ENCODE measurements around the gene SLC25A19.
A peak's percentile ranks its signal among the peaks of the same experiment; 100 is the strongest.

SLC25A19 gene

DNA sequence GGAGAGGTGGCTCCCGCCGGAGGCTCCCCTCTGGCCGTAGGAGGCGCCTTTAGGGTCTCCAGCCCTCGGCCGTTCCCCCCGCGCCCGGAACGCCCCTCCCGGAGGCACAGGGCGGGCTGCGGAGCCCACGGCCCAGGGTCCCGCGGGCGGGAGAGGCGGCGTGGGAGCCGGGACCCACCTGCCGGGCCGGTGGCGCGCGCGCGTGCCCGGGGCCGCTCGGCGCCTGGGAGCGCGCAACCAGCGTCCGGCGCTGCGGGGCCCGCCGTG lies 18.3 kb downstream of the SLC25A19 start, which contains the start of gene MIF4GD:
Gene MIF4GD (minus strand): TSS at position 266 of the 267 bp plus-strand sequence. CDS start 1,036 bp downstream, outside the sequence.
- peak within 1 kb of the TSS; percentile 96 for H3K4me3 ChIP-seq (ENCODE audit: low read length)
- peaks cover 59% of the 10 kb centered on the region for H3K36me3 ChIP-seq (ENCODE audit: control insufficient read depth, low read length)
- H4K20me1 ChIP-seq (ENCODE audit: control insufficient read depth, insufficient read depth, low read depth, low read length): no peaks in the 10 kb centered on the region
- no peak for TF ChIP-seq EZH2phosphoT487 (IDR thresholded peaks at IDR 0.05; ENCODE audit: borderline replicate concordance, low read length)
- no peaks in the 10 kb centered on the region for H3K27me3 ChIP-seq (ENCODE audit: control insufficient read depth, low read length)
- H3K9me2 ChIP-seq (replicated peaks; ENCODE audit: control insufficient read depth, low read length): no peaks in the 10 kb centered on the region
- H3K79me2 ChIP-seq (ENCODE audit: control insufficient read depth, low read length): peaks cover 40% of the 10 kb centered on the region
- H3K27ac ChIP-seq (ENCODE audit: low read depth, low read length): peak within 1 kb of the TSS; percentile 71
- H3F3A ChIP-seq (ENCODE audit: control insufficient read depth, insufficient read depth): peaks cover 23% of the 10 kb centered on the region
- no peaks in the 10 kb centered on the region for H3K9me3 ChIP-seq (ENCODE audit: control insufficient read depth, insufficient read depth, low read length)
- H3K4me1 ChIP-seq (ENCODE audit: control insufficient read depth, low read length): peaks cover 32% of the 10 kb centered on the region
- peak within 1 kb of the TSS; percentile 98 for H3K4me2 ChIP-seq (ENCODE audit: low read length)

DNA sequence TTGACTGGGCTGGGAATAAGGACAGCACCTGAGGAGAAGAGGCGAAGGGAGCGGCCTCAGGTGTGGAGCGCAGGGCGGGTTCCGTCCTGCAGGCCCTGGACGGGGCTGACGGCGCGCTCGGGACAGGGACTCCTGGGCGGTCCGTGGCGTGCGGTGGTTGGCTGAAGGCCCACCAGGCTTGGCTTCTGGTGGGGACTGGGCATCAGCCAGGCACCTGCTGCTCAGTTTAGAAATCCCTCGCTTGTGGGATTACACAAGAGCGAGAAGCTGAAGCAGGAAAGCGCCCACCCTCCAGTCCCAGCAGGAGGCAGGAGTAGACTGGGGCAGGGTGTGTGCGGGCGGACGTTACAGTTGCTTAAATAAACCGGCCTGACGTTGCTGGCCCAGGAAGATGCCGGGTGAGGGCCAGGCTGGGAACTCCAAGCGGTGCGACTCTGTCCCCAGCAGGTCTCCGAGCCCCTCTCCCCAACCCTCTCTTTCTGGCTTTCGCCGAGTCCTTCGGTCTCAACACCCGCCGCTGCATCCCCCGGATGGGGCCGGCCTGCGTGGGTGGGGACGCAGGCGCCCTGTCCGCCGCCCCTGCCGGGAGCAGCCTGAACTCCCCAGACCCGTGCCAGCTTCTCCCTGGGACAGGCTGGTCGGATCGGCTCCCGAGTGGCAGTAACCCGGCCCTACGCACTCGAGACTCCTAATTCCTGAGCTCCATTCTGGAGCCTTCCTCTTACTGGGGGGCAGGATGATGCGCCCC lies 18.8 kb downstream of the SLC25A19 start:
- Histone ChIP-seq H3K79me2 (ENCODE audit: control insufficient read depth, low read length) (peaks cover 40% of the 10 kb centered on the region), H4K20me1 (ENCODE audit: control insufficient read depth, insufficient read depth, low read depth, low read length) (no peaks in the 10 kb centered on the region), H3K4me3 (ENCODE audit: low read length) (peak overlapping the region; percentile 82), H3K4me2 (ENCODE audit: low read length) (peak overlapping the region; percentile 98), H3K27ac (ENCODE audit: low read depth, low read length) (peak overlapping the region; percentile 54), H3K9me2 (replicated peaks; ENCODE audit: control insufficient read depth, low read length) (no peaks in the 10 kb centered on the region), H3K36me3 (ENCODE audit: control insufficient read depth, low read length) (peaks cover 61% of the 10 kb centered on the region), H3K4me1 (ENCODE audit: control insufficient read depth, low read length) (peaks cover 32% of the 10 kb centered on the region), H3K27me3 (ENCODE audit: control insufficient read depth, low read length) (no peaks in the 10 kb centered on the region), H3F3A (ENCODE audit: control insufficient read depth, insufficient read depth) (peaks cover 22% of the 10 kb centered on the region), H3K9me3 (ENCODE audit: control insufficient read depth, insufficient read depth, low read length) (no peaks in the 10 kb centered on the region)
- TF ChIP-seq EZH2phosphoT487 (IDR thresholded peaks at IDR 0.05; ENCODE audit: borderline replicate concordance, low read length): no peak
- TF ChIP-seq, protein P1, sequence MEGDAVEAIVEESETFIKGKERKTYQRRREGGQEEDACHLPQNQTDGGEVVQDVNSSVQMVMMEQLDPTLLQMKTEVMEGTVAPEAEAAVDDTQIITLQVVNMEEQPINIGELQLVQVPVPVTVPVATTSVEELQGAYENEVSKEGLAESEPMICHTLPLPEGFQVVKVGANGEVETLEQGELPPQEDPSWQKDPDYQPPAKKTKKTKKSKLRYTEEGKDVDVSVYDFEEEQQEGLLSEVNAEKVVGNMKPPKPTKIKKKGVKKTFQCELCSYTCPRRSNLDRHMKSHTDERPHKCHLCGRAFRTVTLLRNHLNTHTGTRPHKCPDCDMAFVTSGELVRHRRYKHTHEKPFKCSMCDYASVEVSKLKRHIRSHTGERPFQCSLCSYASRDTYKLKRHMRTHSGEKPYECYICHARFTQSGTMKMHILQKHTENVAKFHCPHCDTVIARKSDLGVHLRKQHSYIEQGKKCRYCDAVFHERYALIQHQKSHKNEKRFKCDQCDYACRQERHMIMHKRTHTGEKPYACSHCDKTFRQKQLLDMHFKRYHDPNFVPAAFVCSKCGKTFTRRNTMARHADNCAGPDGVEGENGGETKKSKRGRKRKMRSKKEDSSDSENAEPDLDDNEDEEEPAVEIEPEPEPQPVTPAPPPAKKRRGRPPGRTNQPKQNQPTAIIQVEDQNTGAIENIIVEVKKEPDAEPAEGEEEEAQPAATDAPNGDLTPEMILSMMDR (IDR thresholded peaks at IDR 0.05; ENCODE audit: low read depth, low read length, poor library complexity, severe bottlenecking): peak; percentile 56

DNA sequence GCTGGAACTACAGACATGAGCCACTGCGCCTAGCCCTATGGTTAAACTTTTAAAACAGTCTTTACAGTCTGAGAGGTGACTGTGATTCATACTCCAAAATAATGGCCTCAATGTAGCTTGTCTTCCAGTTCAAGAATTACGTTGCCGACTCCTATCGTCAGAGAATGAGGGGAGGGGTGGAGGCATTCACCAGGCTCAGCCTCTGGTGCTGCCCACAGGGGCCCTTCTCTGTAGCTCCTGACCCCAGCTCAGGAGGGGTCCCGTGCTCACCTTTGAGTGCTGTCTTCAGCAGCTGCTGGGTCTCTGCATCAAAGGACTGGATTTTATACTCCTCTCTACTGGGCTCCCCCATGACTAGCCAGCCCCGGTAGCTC lies 19.4 kb downstream of the SLC25A19 start:
- H3K36me3 ChIP-seq (ENCODE audit: control insufficient read depth, low read length): peaks cover 61% of the 10 kb centered on the region

More for the DNA sequence above, 19.4 kb downstream of the SLC25A19 start:
- H3K9me2 ChIP-seq (replicated peaks; ENCODE audit: control insufficient read depth, low read length): no peaks in the 10 kb centered on the region
- peaks cover 18% of the 10 kb centered on the region for H3F3A ChIP-seq (ENCODE audit: control insufficient read depth, insufficient read depth)
- peaks cover 32% of the 10 kb centered on the region for H3K4me1 ChIP-seq (ENCODE audit: control insufficient read depth, low read length)
- peaks cover 38% of the 10 kb centered on the region for H3K79me2 ChIP-seq (ENCODE audit: control insufficient read depth, low read length)
- TF ChIP-seq EZH2phosphoT487 (IDR thresholded peaks at IDR 0.05; ENCODE audit: borderline replicate concordance, low read length): no peak
- TF ChIP-seq, protein P1 (IDR thresholded peaks at IDR 0.05; ENCODE audit: low read depth, low read length, poor library complexity, severe bottlenecking): no peak
- H3K9me3 ChIP-seq (ENCODE audit: control insufficient read depth, insufficient read depth, low read length): no peaks in the 10 kb centered on the region
- H3K4me3 ChIP-seq (ENCODE audit: low read length): peak overlapping the region; percentile 82
- H3K4me2 ChIP-seq (ENCODE audit: low read length): peak overlapping the region; percentile 98
- H3K27me3 ChIP-seq (ENCODE audit: control insufficient read depth, low read length): no peaks in the 10 kb centered on the region
- H3K27ac ChIP-seq (ENCODE audit: low read depth, low read length): peak overlapping the region; percentile 54; the same call in 1 of the 2 replicates
- H4K20me1 ChIP-seq (ENCODE audit: control insufficient read depth, insufficient read depth, low read depth, low read length): no peaks in the 10 kb centered on the region

All from DOHH2 (cell line).